HepG2 (cell line): ENCODE results near the gene PPP1R3C. TPM values are rescaled to one million over a fixed set of nuclear protein-coding genes. Genes with fewer than 3 reads are reported as not detected.

ENCODE experiments used
- ATAC-seq: fragments of 200-7000 bp; cut with Tn5 transposase; 3 replicates; pipeline ENCODE4 v1.9.1; 2020; ENCODE audit warnings: mild to moderate bottlenecking, moderate library complexity
- BruUV-seq: library from RNA; stranded (reverse); fragments of 400-500 nt; replicated peaks from 2 replicates; lab custom pipeline; 2021; lab: Mats Ljungman, UMichigan
- CTCF ChIA-PET: fragments of 300-600 bp; formaldehyde crosslinking; extraction: SDS; loops from one replicate; lab custom pipeline; 2021; ENCODE audit warnings: low total read pairs, inconsistent platforms, low intra/inter-chr PET ratio; lab: Yijun Ruan, JAX
- POLR2A ChIA-PET: fragments of 350-600 bp; sonication (Branson Sonifier 250); formaldehyde crosslinking; loops from one replicate; lab custom pipeline; 2020; ENCODE audit warnings: antibody characterized with exemption, inconsistent platforms; lab: Yijun Ruan, JAX
- DNase-seq: peaks from one replicate; pipeline ENCODE4 v3.0.0-alpha.2; 2015; ENCODE audit warnings: low spot score
- FAIRE-seq: peaks from 3 replicates; lab custom pipeline; 2011; peaks lifted over from hg19 to GRCh38; lab: Jason Lieb, UNC
- H2AFZ ChIP-seq: one replicate; pipeline ENCODE4 v1.6.1; 2011; ENCODE audit warnings: low read length, inconsistent platforms
- H3K27ac ChIP-seq: fragments of 300-600 bp; 3 replicates; pipeline ENCODE4 v1.8.0; 2011; ENCODE audit warnings: mixed run types, mild to moderate bottlenecking, mixed read lengths, low read length, inconsistent platforms; ENCODE audit not compliant: insufficient read depth; ENCODE audit errors: extremely low read length
- H3K27me3 ChIP-seq, 2 experiments: fragments of 200-600 bp in 1 of 2; 2 replicates in 1 of 2; 3 replicates in 1 of 2; pipeline versions ENCODE4 v1.6.0 to v1.8.0; 2011; ENCODE audit warnings: low read length in 2 of 2, mild to moderate bottlenecking in 2 of 2, moderate library complexity in 2 of 2, inconsistent platforms in 1 of 2; ENCODE audit not compliant: insufficient read depth in 2 of 2, control insufficient read depth in 1 of 2
- H3K36me3 ChIP-seq, 2 experiments: fragments of 200-600 bp in 1 of 2; replicated peaks in 1 of 2; 2 replicates in 1 of 2; 3 replicates in 1 of 2; pipeline versions ENCODE4 v1.5.1 to v1.8.0; 2011; ENCODE audit warnings: low read length in 2 of 2, inconsistent platforms in 1 of 2; ENCODE audit not compliant: insufficient read depth in 2 of 2, control insufficient read depth in 1 of 2
- H3K4me1 ChIP-seq: 2 replicates; pipeline ENCODE4 v1.5.1; 2012; ENCODE audit warnings: low read length, inconsistent platforms; ENCODE audit not compliant: insufficient read depth
- H3K4me2 ChIP-seq: 2 replicates; pipeline ENCODE4 v1.6.0; 2011; ENCODE audit warnings: low read depth, low read length, inconsistent platforms
- H3K4me3 ChIP-seq, 3 experiments: fragments of 200-600 bp in 1 of 3; sonication (generic), shearing (Covaris generic) in 1 of 3; replicated peaks in 1 of 3; 2 replicates each; pipeline ENCODE4 v1.5.1; 2011 to 2016; ENCODE audit warnings: low read length in 3 of 3, inconsistent platforms in 2 of 3, low read depth in 2 of 3, mild to moderate bottlenecking in 2 of 3, control low read depth in 1 of 3, mixed read lengths in 1 of 3; ENCODE audit not compliant: insufficient read depth in 1 of 3
- H3K79me2 ChIP-seq: one replicate; pipeline ENCODE4 v1.6.1; 2011; ENCODE audit warnings: low read length, inconsistent platforms; ENCODE audit not compliant: insufficient read depth
- H3K9ac ChIP-seq: 2 replicates; pipeline ENCODE4 v1.6.0; 2011; ENCODE audit warnings: mild to moderate bottlenecking, low read depth, low read length, inconsistent platforms; ENCODE audit not compliant: insufficient read depth
- H3K9me3 ChIP-seq: 2 replicates; pipeline ENCODE4 v1.5.1; 2012; ENCODE audit warnings: mild to moderate bottlenecking, low read length
- H4K20me1 ChIP-seq: 2 replicates; pipeline ENCODE4 v1.6.0; 2011; ENCODE audit warnings: inconsistent platforms, mild to moderate bottlenecking, low read length, moderate library complexity; ENCODE audit not compliant: insufficient read depth
- CBX5 ChIP-seq: sonication (generic); formaldehyde crosslinking; IDR thresholded peaks from 2 replicates; pipeline ENCODE4 v1.4.0; 2020; ENCODE audit warnings: missing genetic modification reagents, borderline replicate concordance
- FOXC1 ChIP-seq: sonication (generic); formaldehyde crosslinking; IDR thresholded peaks from 2 replicates; pipeline ENCODE4 v1.8.0; 2022; ENCODE audit warnings: mild to moderate bottlenecking, missing genetic modification reagents, borderline replicate concordance
- FOXO4 ChIP-seq: sonication (generic); formaldehyde crosslinking; conservative IDR thresholded peaks from 2 replicates; pipeline ENCODE4 v1.8.1; 2023; ENCODE audit warnings: missing genetic modification reagents
- LBX2 ChIP-seq: sonication (generic); formaldehyde crosslinking; IDR thresholded peaks from 2 replicates; pipeline ENCODE4 v1.5.0; 2020; ENCODE audit warnings: missing genetic modification reagents, mild to moderate bottlenecking, borderline replicate concordance
- MAFF ChIP-seq: IDR thresholded peaks from 2 replicates; pipeline ENCODE4 v1.6.1; 2011; ENCODE audit warnings: low read depth, low read length, improper control_type of control experiment
- MTA1 ChIP-seq: sonication (generic); formaldehyde crosslinking; IDR thresholded peaks from 2 replicates; pipeline ENCODE4 v1.4.0; 2020; ENCODE audit warnings: missing genetic modification reagents, mild to moderate bottlenecking, borderline replicate concordance
- NR2F1 ChIP-seq, 2 experiments: fragments of 450-650 bp in 1 of 2; formaldehyde crosslinking in 1 of 2; IDR thresholded peaks; 2 replicates each; pipeline versions ENCODE4 v1.5.0 to v1.6.1; 2016 to 2020; ENCODE audit warnings: mild to moderate bottlenecking in 1 of 2, missing compliant biosample characterization in 1 of 2, missing genetic modification reagents in 1 of 2, moderate library complexity in 1 of 2
- ONECUT2 ChIP-seq: sonication (generic); formaldehyde crosslinking; IDR thresholded peaks from 2 replicates; pipeline ENCODE4 v1.4.0; 2020; ENCODE audit warnings: missing genetic modification reagents
- SAFB2 ChIP-seq: sonication (generic); formaldehyde crosslinking; IDR thresholded peaks from 2 replicates; pipeline ENCODE4 v1.5.1; 2020; ENCODE audit warnings: missing genetic modification reagents, low read depth, mild to moderate bottlenecking, borderline replicate concordance
- THYN1 ChIP-seq: sonication (generic); formaldehyde crosslinking; IDR thresholded peaks from 2 replicates; pipeline ENCODE4 v1.8.1; 2023; ENCODE audit warnings: low read depth, mild to moderate bottlenecking, moderate library complexity, missing genetic modification reagents, borderline replicate concordance
- ZNF569 ChIP-seq: sonication (generic); formaldehyde crosslinking; IDR thresholded peaks from 2 replicates; pipeline ENCODE4 v1.5.0; 2020; ENCODE audit warnings: mild to moderate bottlenecking, missing genetic modification reagents, moderate library complexity, borderline replicate concordance
- ZNF629 ChIP-seq: sonication (generic); formaldehyde crosslinking; conservative IDR thresholded peaks from 2 replicates; pipeline ENCODE4 v1.5.0; 2020; ENCODE audit warnings: missing genetic modification reagents
- ZNF670 ChIP-seq: sonication (generic); formaldehyde crosslinking; IDR thresholded peaks from 2 replicates; pipeline ENCODE4 v1.8.0; 2022; ENCODE audit warnings: mild to moderate bottlenecking, missing genetic modification reagents, borderline replicate concordance
- ZNF709 ChIP-seq: sonication (generic); formaldehyde crosslinking; IDR thresholded peaks from 2 replicates; pipeline ENCODE4 v1.5.0; 2020; ENCODE audit warnings: mild to moderate bottlenecking, missing genetic modification reagents
- ZNF713 ChIP-seq: sonication (generic); formaldehyde crosslinking; IDR thresholded peaks from 2 replicates; pipeline ENCODE4 v1.4.0; 2020; ENCODE audit warnings: mild to moderate bottlenecking, missing genetic modification reagents
- ZNF746 ChIP-seq: sonication (generic); formaldehyde crosslinking; IDR thresholded peaks from 2 replicates; pipeline ENCODE4 v1.8.0; 2022; ENCODE audit warnings: mild to moderate bottlenecking, missing genetic modification reagents
- WGBS: methylation state at CpG from one replicate; pipeline ENCODE4 v1.1.6; 2017; ENCODE audit warnings: low lambda C conversion rate; 5-methylcytosine and 5-hydroxymethylcytosine counted together
- in situ Hi-C: cut with HindIII; loops from 2 replicates; pipeline ENCODE4 v1.10.0; 2017; ENCODE audit warnings: low pct_unique_long_range_greater_than_20kb; ENCODE audit not compliant: extremely low pct_ligation_motif_present
- intact Hi-C: fragments of 100-400 bp; cut with micrococcal nuclease; formaldehyde crosslinking; loops from one replicate; pipeline ENCODE4 v1.10.0; 2022; ENCODE audit not compliant: unreplicated experiment
- polyA plus RNA-seq, 8 experiments: library from polyadenylated mRNA; depleted of rRNA in 3 of 8; stranded (reverse) in 7 of 8; unstranded in 1 of 8; fragments of >200 nt; fragmentation: Illumina TruSeq in 4 of 8; extraction: Trizol in 4 of 8; gene quantifications; 2 replicates each; pipeline versions ENCODE4 v1.2.1 to v1.2.3, GENCODE V29; 2011 to 2016; ENCODE audit warnings: low read depth in 4 of 8, missing spikeins in 1 of 8, mixed read lengths in 1 of 8; ENCODE audit not compliant: insufficient read depth in 1 of 8
- total RNA-seq, 5 experiments: library from RNA; depleted of rRNA; stranded (reverse); fragments of >200 nt; fragmentation: Illumina TruSeq; extraction: Trizol; gene quantifications; 2 replicates each; pipeline ENCODE4 v1.2.3, GENCODE V29; 2016; ENCODE audit warnings: low read depth in 1 of 5

The PPP1R3C gene
- total and polyA plus RNA-seq, 2 of the 13 experiments (the other 11 are each of a cell fraction or from before 2014, with no cell fraction given) = 13.3 to 14.8 TPM

GRCh38 chr10:91592266-91592975 lies 40.5 kb downstream of the PPP1R3C start:
- no peak for ATAC-seq
- no peak overlapping the region for H2AFZ ChIP-seq
- H3K79me2 ChIP-seq = no peaks in the 10 kb centered on the region
- CTCF ChIA-PET = no interaction called here
- intact Hi-C loops = no loop called here
- no peak for TF ChIP-seq ZNF746
- TF ChIP-seq CBX5 (CRISPR knock-in tag) = no peak
- TF ChIP-seq, all 625 proteins: peak for 0
- Histone ChIP-seq H3K4me2 (no peak overlapping the region), H4K20me1 (no peaks in the 10 kb centered on the region), H3K9ac (no peak overlapping the region), H3K27me3 (peaks cover 0 to 21% of the 10 kb centered on the region in 2 experiments; a peak in 2 of 5 replicates), H3K4me3 (no peak overlapping the region), H3K27ac (no peak overlapping the region), H3K4me1 (peaks cover 48% of the 10 kb centered on the region), H3K9me3 (no peaks in the 10 kb centered on the region), H3K36me3 (no peaks in the 10 kb centered on the region)
- in situ Hi-C loops = no loop called here
- POLR2A ChIA-PET = no interaction called here
- no TSS peak for BruUV-seq
- 20% methylated on average over 8 of the region's 8 CpGs for WGBS
- FAIRE-seq = no peak
- no peak for DNase-seq

GRCh38 chr10:91591797-91592174 lies 41.1 kb downstream of the PPP1R3C start:
- intact Hi-C loops (no loop called here), in situ Hi-C loops (no loop called here)
- Histone ChIP-seq H3K4me2 (peak overlapping the region; percentile 43; the same call in 1 of the 2 replicates), H3K9me3 (no peaks in the 10 kb centered on the region), H3K4me1 (peaks cover 42% of the 10 kb centered on the region), H4K20me1 (no peaks in the 10 kb centered on the region), H3K9ac (no peak overlapping the region), H2AFZ (no peak overlapping the region), H3K79me2 (no peaks in the 10 kb centered on the region), H3K27ac (no peak overlapping the region), H3K36me3 (no peaks in the 10 kb centered on the region), H3K27me3 (peaks cover 0 to 21% of the 10 kb centered on the region in 2 experiments; a peak in 2 of 5 replicates), H3K4me3 (no peak overlapping the region)
- ChIA-PET POLR2A (interaction anchor here (1.3 kb wide), 1 partner anchor 41 kb away, joined by 4 read pairs; the partner anchor contains the start of gene PPP1R3C), CTCF (no interaction called here)
- DNase-seq = no peak
- no peak for FAIRE-seq
- ATAC-seq = no peak
- WGBS = 53% methylated on average over 7 of the region's 7 CpGs
- no TSS peak for BruUV-seq
- no peak for TF ChIP-seq ONECUT2
- no peak for TF ChIP-seq ZNF629
- no peak for TF ChIP-seq ZNF713 (CRISPR knock-in tag)
- no peak for TF ChIP-seq ZNF670 (CRISPR knock-in tag)
- TF ChIP-seq MTA1 (CRISPR knock-in tag) = no peak
- no peak for TF ChIP-seq THYN1 (CRISPR knock-in tag)
- no peak for TF ChIP-seq FOXO4 (CRISPR knock-in tag)
- TF ChIP-seq NR2F1 (CRISPR knock-in tag; IDR thresholded peaks at IDR 0.05) = no peak
- no peak for TF ChIP-seq FOXC1 (CRISPR knock-in tag)
- no peak for TF ChIP-seq MAFF
- TF ChIP-seq LBX2 (CRISPR knock-in tag) = no peak
- TF ChIP-seq ZNF709 (CRISPR knock-in tag) = no peak
- no peak for TF ChIP-seq SAFB2 (CRISPR knock-in tag)
- TF ChIP-seq ZNF569 (CRISPR knock-in tag) = no peak
